VCaP (cell line): ENCODE data around the gene DAZAP1.
A peak's percentile ranks its signal among the peaks of the same experiment; 100 is the strongest.

ENCODE experiments used
- H3K27ac ChIP-seq: fragments of 450-650 bp; 2 replicates; pipeline ENCODE4 v1.5.1; 2017
- TF ChIP-seq, protein P1 (sequence below): fragments of 450-650 bp; conservative IDR thresholded peaks from 2 replicates; pipeline ENCODE4 v1.5.1; 2017; ENCODE audit warnings: mild to moderate bottlenecking, moderate library complexity

The DAZAP1 gene

DNA sequence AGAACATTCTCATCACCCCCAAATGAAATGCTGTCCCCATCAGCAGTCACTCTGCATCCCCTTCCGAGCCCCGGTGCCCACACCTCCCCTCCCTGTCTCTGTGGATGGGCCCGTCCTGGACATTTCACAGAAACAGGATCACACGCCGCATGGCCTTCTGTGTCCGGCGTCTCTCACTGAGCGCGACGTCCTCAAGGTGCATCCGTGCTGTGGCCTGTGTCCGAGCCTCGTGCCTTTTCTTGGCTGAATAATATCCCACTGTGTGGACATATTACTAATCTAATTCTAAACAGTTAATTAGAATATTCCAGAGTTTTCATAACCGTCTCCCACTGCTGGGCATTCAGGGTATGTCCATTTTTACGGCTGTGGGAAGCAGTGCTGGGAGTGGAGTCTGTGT is 15.0 kb upstream of the DAZAP1 start:
- H3K27ac ChIP-seq, result no peak overlapping the region

DNA sequence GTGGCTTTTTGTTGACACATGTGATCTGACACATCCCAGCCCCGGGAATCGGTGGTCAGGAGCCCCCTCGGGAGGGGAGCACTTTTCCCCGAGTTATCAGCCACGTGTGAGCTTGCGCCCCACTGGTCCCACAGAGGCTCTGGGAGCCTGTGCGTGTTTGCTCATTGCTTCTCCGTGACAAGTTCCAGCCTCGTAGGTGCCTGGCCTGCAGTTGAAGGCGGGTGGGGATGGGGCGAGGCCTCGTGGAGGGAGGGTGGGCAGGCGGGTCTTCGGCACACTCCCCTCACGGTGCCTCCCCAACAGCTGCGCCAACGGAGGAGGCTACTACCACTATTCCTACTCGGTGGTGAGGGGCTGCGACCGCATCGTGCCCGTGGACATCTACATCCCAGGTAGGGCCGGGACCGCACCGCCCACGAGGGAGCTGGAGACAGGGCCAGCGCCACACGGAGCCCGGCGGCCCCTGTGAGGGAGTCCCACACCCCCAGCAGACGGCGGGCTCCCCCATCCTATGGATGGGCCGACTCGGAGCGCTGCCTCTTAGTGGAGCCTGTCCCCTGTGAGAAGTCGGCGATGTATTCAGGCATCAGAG is 14.4 kb upstream of the DAZAP1 start:
- no peak overlapping the region for H3K27ac ChIP-seq

More for the DNA sequence above, 15.0 kb upstream of the DAZAP1 start:
- TF ChIP-seq, protein P1, sequence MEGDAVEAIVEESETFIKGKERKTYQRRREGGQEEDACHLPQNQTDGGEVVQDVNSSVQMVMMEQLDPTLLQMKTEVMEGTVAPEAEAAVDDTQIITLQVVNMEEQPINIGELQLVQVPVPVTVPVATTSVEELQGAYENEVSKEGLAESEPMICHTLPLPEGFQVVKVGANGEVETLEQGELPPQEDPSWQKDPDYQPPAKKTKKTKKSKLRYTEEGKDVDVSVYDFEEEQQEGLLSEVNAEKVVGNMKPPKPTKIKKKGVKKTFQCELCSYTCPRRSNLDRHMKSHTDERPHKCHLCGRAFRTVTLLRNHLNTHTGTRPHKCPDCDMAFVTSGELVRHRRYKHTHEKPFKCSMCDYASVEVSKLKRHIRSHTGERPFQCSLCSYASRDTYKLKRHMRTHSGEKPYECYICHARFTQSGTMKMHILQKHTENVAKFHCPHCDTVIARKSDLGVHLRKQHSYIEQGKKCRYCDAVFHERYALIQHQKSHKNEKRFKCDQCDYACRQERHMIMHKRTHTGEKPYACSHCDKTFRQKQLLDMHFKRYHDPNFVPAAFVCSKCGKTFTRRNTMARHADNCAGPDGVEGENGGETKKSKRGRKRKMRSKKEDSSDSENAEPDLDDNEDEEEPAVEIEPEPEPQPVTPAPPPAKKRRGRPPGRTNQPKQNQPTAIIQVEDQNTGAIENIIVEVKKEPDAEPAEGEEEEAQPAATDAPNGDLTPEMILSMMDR, result no peak

DNA sequence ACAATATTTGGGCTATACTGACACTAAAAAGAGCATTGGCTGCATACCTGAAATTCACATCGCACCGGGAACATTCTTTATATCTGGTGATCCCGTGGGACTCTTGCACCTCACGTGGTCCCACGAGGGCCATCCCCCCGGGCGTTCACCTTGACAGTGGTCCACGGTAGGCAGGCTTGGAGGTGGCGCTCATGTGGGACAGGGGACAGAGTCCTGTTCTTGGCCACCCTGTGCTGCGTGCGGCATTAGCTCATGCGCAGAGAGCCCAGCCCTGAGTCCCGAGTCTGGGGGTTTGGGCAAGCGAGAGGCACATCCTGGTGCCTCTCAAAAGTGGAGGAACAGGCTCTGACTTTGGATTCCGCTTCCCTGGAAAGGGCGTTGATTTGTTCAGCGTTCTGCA is 13.5 kb upstream of the DAZAP1 start:
- TF ChIP-seq, protein P1, result no peak
- no peak overlapping the region for H3K27ac ChIP-seq

More for the DNA sequence above, 14.4 kb upstream of the DAZAP1 start:
- TF ChIP-seq, protein P1, result no peak

DNA sequence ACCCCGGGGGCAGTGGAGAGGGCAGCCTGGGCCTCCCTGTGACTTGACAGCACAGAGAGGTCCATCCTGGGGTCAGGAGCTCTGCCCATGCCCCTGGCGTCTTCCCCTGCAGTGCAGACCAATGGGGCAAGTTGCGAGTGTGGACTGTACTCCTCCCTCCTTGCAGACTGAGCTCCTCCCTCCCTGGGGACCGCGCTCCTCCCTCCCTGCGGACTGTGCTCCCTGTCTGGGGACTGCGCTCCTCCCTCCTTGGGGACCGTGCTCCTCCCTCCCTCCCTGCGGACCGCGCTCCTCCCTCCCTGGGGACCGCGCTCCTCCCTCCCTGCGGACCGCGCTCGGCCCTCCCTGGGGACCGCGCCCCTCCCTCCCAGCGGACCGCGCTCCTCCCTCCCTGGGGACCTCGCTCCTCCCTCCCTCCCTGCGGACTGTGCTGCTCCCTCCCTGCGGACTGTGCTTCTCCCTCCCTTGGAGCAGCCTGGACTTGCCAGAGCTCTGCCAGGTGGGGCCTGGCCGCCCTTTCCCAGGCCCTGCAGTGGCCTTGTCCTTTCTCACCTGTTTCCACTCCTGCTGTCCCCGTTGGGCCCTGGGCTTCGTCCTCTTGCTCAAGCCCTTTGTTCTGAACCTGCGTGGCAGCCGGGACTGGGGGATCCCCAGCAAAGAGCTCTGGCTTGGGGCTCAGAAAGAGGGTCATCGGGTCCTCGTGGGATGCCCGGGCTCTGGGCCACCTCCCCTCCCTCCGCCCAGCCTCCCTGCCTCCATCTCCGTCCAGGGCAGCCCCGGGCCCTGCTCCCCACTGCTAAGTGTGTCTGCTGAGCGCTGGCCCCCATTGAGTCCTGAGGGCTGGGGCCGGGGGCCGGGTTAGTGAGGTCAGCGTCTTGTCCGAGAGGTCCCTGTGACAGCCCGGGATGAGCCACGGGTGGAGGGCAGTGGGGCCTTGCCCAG is 12.9 kb upstream of the DAZAP1 start:
- peak overlapping the region; percentile 78 for H3K27ac ChIP-seq
- TF ChIP-seq, protein P1, result no peak

DNA sequence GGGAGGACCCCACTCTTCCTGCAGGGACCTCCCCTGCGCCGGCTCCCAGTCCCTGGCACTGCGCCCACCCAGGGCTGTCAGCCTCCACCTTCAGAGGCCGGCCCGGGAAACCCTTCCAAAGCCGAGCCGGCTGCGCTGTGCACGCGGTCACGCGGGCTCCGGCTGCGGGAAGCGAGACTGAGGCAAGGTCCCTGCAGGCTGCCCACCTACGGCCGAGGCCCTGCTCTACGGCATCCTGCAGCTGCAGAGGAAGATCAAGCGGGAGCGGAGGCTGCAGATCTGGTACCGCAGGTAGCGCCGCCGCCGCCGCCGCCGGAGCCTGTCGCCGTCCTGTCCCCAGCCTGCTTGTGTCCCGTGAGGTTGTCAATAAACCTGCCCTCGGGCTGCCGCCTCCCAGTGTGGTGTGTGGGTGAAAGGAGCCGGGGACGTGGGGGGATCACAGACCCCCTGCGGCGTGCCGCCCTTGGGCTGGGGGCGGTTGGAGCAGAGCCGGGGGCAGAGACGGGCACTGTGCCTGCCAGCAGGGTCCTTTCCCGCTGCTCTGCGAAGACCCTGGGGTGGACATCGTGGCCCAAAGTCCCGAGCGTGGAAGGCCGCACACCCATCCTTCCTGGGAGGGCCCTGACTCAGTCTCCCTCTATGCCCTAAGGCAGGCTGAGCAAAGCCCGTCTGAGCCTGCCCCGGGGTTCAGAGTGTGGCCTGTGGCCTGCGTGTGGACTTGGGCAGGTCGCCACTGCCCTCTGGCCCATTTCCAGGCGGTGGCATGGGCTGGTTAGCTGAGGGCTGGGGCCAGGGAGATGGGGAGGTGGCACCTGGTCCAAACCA is 12.0 kb upstream of the DAZAP1 start:
- TF ChIP-seq, protein P1, result no peak
- peak overlapping the region; percentile 78 for H3K27ac ChIP-seq

DNA sequence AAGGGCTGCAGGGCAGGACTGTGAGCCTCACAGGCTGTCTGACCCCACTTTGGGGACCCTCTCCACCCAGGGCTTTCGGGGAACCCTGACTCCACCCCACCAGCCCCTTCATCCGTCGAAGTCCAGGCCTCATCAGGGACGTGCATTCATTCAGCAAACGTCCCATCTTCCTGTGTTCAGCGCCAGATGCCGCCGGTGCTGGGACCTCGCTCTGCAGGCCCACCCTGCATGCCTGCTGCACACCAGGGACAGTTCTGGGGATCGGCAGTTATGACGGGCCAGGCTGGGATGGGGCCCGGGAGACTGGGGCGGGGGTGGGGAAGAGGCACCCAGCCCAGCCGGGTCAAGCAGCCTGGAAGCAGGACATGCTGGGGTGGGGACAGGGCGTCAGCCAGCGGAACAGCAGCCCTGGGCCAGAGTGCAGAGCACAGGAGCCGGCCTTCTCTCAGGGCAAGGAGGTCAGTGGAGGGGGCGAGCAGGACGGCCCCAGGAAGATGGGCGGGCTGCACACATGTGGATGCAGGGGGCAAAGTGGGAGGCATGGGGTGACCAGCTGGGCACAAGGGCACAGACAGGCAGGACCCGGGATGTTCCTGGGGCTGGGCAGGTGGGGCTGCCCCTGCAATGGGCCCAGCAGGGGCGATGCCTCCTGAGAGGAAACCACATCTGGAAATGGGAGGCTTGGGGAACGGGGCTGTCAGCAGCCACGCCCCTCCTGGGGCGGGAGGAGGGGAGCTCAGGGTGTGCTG is 11.2 kb upstream of the DAZAP1 start:
- peak overlapping the region; percentile 78 for H3K27ac ChIP-seq
- TF ChIP-seq, protein P1, result no peak
